Measurements from ENCODE around the gene SLC7A6OS. TPM values are rescaled to one million over a fixed set of nuclear protein-coding genes. Genes with fewer than 3 reads are reported as not detected.
"Not testable (repeated sequence)": the region's sequence is repeated elsewhere in the genome, so short reads cannot be mapped to it uniquely, and the experiment has no call there.

Gene SLC7A6OS
- total RNA-seq, 1 donor from 2014 or later: 19.3 TPM

- no peak for DNase-seq (ENCODE audit: low read depth)
These were observed 10.9 kb downstream of the SLC7A6OS start for GRCh38 chr16:68299571-68300453.

GRCh38 chr16:68298907-68299561 lies 11.7 kb downstream of the SLC7A6OS start:
- DNase-seq (ENCODE audit: low read depth): peak; percentile 78

- DNase-seq (ENCODE audit: low read depth): no peak
These were observed 12.4 kb downstream of the SLC7A6OS start for GRCh38 chr16:68298312-68298711.

- DNase-seq (ENCODE audit: low read depth): no peak
These were observed 12.8 kb downstream of the SLC7A6OS start for GRCh38 chr16:68297908-68298307.

GRCh38 chr16:68296693-68297092 lies 14.1 kb downstream of the SLC7A6OS start:
- no peak for DNase-seq (ENCODE audit: low read depth)

GRCh38 chr16:68296291-68296690 lies 14.5 kb downstream of the SLC7A6OS start:
- DNase-seq (ENCODE audit: low read depth): no peak

GRCh38 chr16:68292425-68292824 lies 18.3 kb downstream of the SLC7A6OS start:
- no peak for DNase-seq (ENCODE audit: low read depth)

- no peak for DNase-seq (ENCODE audit: low read depth)
These were observed 19.5 kb downstream of the SLC7A6OS start for GRCh38 chr16:68291227-68291626.

- DNase-seq (ENCODE audit: low read depth): no peak
These were observed 20.3 kb downstream of the SLC7A6OS start for GRCh38 chr16:68290450-68290849.

GRCh38 chr16:68289621-68290329 lies 21.0 kb downstream of the SLC7A6OS start:
- no peak for DNase-seq (ENCODE audit: low read depth)

- DNase-seq (ENCODE audit: low read depth): no peak
These were observed 21.5 kb downstream of the SLC7A6OS start for GRCh38 chr16:68289202-68289601.

GRCh38 chr16:68288796-68289195 lies 21.9 kb downstream of the SLC7A6OS start:
- DNase-seq (ENCODE audit: low read depth): not testable (repeated sequence)

- peak; percentile 47 for DNase-seq (ENCODE audit: low read depth)
These were observed 22.5 kb downstream of the SLC7A6OS start for GRCh38 chr16:68288252-68288650.

GRCh38 chr16:68287276-68288251 lies 23.2 kb downstream of the SLC7A6OS start:
- DNase-seq (ENCODE audit: low read depth): peak; percentile 93

GRCh38 chr16:68286153-68287074 lies 24.3 kb downstream of the SLC7A6OS start:
- no peak for DNase-seq (ENCODE audit: low read depth)

- no peak for DNase-seq (ENCODE audit: low read depth)
These were observed 25.1 kb downstream of the SLC7A6OS start for GRCh38 chr16:68285683-68286082.

- DNase-seq (ENCODE audit: low read depth): no peak
These were observed 25.9 kb downstream of the SLC7A6OS start for GRCh38 chr16:68284847-68285246.

- peak; percentile 44 for DNase-seq (ENCODE audit: low read depth)
These were observed 26.7 kb downstream of the SLC7A6OS start for GRCh38 chr16:68283801-68284598.

GRCh38 chr16:68283346-68283745 lies 27.4 kb downstream of the SLC7A6OS start:
- no peak for DNase-seq (ENCODE audit: low read depth)

Data from myocyte (in vitro differentiated cells).